Measurements from ENCODE around the gene NLRC4.

- TF ChIP-seq CTCF (IDR thresholded peaks at IDR 0.05), result no peak
- no peak for TF ChIP-seq POLR2AphosphoS5 (IDR thresholded peaks at IDR 0.05)
Measured at GRCh38 chr2:32271063-32271462, 6.4 kb upstream of the NLRC4 start.
